HG03439 (cell line): Measurements from ENCODE around the gene ZNF276.
"Not testable (repeated sequence)": the region's sequence is repeated elsewhere in the genome, so short reads cannot be mapped to it uniquely, and the experiment has no call there.

Experiments used
- ATAC-seq: cut with Tn5 transposase; IDR thresholded peaks from one replicate; pipeline ENCODE4 v1.9.1; 2021; ENCODE audit warnings: mild to moderate bottlenecking, moderate library complexity; ENCODE audit not compliant: unreplicated experiment

The ZNF276 gene, protein sequence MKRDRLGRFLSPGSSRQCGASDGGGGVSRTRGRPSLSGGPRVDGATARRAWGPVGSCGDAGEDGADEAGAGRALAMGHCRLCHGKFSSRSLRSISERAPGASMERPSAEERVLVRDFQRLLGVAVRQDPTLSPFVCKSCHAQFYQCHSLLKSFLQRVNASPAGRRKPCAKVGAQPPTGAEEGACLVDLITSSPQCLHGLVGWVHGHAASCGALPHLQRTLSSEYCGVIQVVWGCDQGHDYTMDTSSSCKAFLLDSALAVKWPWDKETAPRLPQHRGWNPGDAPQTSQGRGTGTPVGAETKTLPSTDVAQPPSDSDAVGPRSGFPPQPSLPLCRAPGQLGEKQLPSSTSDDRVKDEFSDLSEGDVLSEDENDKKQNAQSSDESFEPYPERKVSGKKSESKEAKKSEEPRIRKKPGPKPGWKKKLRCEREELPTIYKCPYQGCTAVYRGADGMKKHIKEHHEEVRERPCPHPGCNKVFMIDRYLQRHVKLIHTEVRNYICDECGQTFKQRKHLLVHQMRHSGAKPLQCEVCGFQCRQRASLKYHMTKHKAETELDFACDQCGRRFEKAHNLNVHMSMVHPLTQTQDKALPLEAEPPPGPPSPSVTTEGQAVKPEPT

DNA sequence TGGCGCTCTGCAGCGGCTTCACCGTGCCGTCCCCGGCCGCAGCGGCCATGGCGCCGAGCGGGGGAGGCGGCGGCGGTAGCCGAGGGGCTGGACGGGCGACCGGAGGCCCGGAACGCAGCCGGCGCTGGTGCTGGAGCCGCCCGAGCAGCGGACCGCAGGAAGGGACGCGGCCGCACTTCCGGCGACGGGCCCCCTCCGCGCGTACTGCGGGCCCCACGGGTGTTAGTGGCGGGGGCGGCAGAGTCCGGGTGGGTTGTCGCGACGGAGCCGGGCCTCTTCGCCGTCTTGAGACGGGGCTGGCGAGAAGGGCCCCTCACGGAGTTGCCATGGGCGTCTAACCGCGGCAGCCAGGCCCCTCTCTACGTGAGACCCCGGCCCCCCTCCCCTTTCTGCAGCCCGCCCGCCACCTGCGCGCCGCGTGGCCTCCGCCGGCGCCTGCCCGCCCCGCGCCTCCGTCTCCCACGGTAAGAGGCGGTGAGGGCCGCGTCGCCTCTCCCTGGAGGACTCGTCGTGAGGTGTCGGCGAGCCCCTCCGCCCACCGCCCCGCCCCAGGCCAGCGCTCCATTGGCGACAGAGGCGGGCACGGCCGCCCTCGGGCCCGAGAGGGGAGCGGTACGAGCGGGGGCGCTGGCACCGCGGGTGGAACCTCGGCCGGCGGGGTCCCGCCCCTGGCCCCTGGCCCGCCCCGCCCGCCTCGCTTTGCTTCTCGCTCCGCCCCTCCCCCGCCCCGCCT is at the start of gene ZNF276, which contains the start of gene VPS9D1:
Gene ZNF276, plus strand, starts transcription at position 725 of the 733 bp plus-strand sequence. CDS start 104 bp downstream, outside the sequence.
Gene VPS9D1, minus strand, starts transcription at position 86 of the 733 bp plus-strand sequence. Its CDS starts 37 bp downstream, at position 49.
- peak; percentile 59 for ATAC-seq

DNA sequence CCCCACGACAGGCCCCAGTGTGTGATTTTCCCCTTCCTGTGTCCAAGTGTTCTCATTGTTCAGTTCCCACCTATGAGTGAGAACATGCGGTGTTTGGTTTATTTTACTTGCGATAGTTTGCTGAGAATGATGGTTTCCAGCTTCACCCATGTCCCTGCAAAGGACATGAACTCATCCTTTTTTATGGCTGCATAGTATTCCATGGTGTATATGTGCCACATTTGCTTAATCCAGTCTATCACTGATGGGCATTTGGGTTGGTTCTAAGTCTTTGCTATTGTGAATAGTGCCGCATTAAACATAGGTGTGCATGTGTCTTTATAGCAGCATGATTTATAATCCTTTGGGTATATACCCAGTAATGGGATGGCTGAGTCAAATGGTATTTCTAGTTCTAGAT is 49.8 kb upstream of the ZNF276 start:
- not testable (repeated sequence) for ATAC-seq

DNA sequence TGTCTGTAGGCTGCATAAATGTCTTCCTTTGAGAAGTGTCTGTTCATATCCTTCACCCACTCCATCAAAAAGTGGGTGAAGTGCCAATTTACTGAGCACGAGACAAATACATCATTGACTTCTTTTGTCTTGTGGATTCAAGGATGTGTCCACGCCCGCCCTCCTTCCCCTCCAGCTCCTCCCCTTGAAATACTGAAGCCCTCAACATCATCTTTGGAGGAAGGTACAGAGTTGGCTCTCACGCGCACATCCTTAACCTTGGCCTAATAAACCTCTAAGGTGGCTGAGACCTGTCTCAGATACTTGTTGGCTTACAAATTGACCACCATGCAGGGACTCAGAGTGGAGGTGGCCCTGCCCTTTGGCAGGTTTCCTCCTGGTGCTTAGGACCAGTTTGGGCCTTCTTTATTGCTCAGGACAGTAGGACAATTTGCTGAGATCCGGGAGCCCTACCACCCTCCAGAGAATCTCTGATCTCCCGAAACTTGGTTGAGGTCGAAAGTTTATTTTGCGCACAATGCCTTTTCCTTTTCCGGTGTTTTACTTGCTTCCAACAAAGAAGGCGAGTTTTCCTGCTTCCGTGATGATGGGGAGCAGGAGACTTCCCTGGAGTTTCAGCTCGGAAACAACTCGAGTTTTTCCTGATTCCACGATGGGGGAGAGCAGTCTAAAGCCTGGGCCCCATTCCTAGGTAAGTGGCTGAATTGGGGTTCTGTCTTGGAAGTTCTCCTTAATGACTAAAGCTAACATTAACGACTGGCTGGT is 49.0 kb upstream of the ZNF276 start:
- ATAC-seq, result no peak

DNA sequence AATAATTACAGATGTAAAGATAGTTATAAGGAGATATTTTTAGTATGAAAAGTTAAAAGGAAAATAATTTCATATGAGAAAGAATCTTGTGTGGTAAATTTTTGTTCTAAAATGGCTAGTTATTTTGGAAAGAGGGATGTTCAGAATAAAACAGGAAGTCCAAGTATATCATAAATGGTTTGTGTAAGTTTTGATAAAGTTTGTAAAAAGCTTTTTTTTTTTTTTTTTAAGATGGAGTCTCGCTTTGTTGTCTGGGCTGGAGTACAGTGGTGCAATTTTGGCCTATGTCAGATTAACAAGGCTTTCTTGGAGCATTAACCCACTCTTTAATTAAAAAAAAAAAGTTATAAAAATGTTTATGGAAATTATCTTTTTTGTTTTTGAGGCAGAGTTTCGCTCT is 43.1 kb upstream of the ZNF276 start:
- no peak for ATAC-seq

DNA sequence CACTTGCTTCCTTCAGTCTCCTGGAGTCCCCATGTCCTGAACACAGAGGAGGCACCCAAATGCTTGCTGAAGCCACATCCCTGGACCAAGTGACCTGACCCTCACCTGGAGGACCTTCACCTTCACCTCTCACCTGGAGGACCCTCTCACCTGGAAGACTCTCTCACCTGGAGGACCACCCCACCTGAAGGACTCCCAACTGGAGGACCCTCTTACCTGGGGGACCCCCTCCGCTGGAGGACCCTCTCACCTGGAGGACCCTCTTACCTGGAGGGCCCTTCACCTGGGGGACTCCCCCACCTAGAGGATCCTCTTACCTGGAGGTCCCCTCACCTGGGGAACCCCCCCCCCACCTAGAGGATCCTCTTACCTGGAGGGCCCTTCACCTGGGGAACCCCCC is 35.4 kb upstream of the ZNF276 start:
- no peak for ATAC-seq

DNA sequence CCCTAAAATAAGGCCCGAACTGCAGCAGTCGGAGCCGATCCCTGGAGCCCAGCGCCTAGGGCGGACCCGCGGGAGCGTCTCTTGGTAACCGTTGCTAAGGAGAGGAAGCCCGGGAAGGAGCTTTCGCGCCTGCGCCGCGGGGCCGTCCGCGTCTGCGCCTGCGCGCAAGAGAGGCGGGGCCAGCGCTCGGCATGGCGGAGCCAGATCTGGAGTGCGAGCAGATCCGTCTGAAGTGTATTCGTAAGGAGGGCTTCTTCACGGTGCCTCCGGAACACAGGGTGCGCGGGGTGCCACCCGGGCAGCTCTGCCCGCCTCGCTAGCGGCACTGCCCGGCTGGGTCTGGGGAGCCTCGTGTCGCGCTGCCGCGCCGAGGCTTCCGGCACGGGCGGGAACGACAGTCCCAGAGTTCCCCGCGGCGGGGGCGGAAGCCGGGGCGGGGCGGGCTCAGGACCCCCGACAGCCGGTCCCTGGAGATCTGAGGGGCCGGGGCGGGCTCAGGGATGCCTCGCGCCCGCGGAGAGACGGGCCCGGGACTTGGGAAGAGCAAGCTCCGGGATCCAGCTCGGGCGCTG is 34.7 kb upstream of the ZNF276 start, which contains the start of gene CDK10:
Gene CDK10, plus strand, starts transcription at position 170 of the 572 bp plus-strand sequence. Its CDS starts 22 bp downstream, at position 192.
- ATAC-seq, result peak; percentile 83

DNA sequence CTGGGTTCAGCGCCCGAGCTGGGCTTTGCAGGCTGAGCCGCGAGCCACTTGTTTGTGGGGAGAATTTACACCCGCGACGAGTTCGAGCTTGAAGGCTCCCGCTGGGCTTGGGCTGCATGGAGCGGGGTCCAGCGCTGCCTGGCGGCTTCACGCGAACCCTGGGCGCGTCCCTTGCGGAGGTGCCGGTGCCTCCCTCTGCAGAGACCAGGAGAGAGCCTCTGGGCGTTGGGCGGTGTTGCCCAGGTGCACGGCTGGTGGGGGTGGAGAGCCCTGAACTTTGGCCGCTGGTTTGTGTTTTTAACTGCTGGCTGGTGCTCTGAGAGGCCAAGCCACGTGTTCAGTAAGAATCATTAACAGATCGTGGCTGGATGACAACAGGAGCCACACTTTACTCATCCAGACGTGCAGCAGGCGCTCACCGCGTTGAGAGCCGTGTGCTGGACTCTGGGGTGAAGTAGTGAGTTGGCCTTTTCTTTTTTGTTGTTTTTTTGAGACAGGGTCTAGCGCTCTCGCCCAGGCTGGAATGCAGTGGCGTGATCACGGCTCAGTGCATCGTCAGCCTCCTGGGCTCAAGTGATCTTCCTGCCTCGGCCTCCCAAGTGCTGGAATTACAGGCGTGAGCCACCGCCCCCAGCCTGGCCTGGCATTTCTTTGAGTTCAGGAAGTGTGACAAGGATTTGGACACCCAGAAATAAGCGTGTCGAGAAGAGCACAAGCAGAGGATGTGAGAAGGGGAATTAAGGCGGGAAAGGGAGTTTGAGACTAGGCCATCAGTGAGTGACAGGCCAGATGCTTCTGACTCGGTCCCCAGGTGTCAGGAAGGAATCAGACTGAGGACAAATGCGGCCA is 34.0 kb upstream of the ZNF276 start:
- ATAC-seq, result peak; percentile 37

DNA sequence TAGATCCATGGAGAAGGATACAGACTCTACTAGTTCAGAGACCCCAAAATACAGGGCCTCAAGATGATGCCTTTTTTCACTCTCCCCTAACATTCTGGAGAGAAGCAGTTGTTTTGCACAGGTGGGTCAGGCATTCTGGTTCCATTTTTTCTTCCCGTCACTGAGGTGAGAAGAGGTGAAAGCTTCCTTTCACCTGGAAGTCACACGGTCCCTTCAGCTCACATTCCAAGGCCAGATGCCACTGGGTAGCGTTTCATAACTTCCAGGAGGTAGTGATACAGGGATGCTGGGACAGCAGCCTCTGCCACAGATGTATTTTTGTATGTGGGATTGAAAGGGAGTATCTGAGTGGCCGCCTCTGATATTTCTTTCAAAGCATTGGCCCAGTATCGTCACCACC is 32.9 kb upstream of the ZNF276 start:
- no peak for ATAC-seq

DNA sequence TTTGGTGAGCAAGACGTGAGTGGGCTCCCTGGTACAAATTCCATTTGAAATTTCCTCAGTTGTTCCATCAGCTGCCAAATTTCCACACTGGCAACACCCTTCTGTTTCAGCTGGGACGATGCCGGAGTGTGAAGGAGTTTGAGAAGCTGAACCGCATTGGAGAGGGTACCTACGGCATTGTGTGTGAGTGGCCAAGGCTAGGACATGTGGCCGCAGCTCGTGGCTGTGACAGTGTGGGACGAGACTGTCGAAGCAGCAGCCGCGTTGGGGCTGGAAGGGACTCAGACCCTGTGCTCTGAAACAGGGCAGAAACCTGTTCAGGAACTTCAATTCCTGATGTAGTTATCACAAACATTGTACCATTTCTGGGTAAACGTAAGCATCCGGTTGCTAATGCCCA is 32.2 kb upstream of the ZNF276 start:
- no peak for ATAC-seq

DNA sequence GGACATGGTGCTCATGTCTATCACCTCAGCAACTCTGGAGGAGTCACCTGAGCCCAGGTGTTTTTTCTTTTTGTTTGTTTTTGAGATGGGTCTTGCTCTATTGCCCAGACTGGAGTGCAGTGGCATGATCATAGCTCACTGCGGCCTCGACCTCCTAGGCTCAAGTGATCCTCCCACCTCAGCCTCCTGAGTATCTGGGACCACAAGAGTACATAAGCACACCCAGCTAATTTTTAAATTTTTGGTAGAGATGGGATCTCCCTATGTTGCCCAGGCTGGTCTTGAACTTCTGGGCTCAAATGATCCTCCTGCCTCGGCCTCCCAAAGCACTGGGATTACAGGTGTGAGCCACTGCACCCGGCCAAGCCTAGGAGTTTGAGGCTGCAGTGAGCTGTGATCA is 31.7 kb upstream of the ZNF276 start:
- ATAC-seq, result not testable (repeated sequence)

DNA sequence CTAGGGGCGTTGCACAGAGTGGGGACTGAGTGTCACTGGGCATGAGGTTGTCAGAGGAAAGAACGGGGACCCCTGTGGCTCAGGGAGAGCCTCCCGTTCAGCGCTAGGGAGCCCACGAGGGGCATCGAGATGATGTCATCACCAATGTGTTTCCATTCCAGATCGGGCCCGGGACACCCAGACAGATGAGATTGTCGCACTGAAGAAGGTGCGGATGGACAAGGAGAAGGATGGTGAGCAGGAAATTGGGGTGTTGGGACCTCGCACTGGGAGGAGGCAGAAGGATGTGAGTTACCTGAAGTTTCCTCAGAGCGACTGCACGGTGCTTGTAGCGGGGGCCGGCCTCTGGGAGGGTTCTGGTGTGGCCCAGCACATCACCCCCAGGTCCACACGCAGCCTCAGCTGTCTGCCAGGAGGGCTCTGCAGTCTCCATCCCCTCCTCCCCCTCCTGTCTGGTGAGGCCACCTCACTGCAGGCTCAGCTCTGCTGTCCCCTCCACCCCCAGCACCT is 30.9 kb upstream of the ZNF276 start:
- no peak for ATAC-seq

DNA sequence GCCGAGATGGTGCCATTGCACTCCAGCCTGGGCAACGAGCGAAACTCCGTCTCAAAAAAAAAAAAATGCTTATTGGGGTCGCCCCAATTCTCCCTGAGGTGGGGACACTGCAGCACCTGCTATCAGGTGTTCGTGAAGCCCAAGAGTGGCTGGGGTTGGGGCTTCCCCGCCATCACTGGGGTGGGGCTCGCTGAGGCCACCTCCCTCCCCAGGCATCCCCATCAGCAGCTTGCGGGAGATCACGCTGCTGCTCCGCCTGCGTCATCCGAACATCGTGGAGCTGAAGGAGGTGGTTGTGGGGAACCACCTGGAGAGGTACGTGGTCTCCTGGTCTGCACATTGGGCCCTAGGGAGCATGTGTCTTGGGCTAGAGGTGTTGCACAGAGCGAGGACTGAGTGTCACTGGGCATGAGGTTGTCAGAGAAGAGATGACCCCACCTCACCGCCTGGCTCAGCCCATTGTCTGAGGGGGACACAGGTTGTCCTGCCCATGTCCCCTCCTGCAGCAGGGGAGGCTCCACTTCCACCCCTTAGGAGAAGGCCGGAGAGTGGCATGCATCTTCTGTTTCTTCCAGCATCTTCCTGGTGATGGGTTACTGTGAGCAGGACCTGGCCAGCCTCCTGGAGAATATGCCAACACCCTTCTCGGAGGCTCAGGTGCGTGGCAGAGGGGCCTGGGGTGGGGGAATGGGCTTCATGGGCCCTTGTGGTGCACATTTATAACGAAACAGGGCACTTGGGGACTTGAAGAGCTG is 29.9 kb upstream of the ZNF276 start:
- no peak for ATAC-seq

DNA sequence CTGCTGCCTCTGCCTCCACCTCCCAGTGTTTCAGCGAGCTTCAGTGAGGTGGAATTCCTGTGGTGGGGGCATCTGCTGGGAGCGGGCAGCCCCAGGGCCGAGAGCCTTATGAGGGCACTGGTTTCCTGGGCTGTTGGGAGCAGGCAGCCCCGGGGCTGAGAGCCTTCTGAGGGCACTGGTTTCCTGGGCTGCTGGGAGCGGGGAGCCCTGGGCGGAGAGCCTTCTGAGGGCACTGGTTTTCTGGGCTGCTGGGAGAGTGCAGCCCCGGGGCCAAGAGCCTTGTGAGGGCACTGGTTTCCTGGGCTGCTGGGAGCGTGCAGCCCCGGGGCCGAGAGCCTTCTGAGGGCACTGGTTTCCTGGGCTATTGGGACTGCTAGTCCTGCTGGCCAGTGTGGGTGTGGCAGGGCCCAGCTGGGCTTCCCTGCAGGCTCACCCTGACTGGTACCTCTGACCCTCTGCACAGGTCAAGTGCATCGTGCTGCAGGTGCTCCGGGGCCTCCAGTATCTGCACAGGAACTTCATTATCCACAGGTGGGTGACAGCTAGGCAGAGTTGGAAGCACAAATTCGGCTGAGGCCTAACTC is 29.3 kb upstream of the ZNF276 start:
- ATAC-seq, result no peak

DNA sequence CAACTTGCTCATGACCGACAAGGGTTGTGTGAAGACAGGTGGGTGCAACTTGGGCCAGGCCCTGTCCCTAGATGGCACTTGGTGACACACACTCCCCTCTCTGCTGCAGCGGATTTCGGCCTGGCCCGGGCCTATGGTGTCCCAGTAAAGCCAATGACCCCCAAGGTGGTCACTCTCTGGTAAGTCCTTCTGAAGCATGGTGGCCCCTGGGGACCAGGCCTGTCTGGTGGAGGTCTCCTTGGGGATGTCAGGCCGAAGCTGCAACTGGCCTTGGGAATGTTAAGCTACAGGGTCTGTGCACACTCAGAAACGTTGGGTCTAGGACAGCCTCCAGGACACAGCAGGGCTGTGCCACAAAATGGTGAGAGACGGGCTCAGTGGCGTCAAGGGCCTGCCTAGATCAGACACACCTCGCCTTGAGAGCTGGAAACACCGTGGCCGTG is 28.0 kb upstream of the ZNF276 start:
- ATAC-seq, result no peak

DNA sequence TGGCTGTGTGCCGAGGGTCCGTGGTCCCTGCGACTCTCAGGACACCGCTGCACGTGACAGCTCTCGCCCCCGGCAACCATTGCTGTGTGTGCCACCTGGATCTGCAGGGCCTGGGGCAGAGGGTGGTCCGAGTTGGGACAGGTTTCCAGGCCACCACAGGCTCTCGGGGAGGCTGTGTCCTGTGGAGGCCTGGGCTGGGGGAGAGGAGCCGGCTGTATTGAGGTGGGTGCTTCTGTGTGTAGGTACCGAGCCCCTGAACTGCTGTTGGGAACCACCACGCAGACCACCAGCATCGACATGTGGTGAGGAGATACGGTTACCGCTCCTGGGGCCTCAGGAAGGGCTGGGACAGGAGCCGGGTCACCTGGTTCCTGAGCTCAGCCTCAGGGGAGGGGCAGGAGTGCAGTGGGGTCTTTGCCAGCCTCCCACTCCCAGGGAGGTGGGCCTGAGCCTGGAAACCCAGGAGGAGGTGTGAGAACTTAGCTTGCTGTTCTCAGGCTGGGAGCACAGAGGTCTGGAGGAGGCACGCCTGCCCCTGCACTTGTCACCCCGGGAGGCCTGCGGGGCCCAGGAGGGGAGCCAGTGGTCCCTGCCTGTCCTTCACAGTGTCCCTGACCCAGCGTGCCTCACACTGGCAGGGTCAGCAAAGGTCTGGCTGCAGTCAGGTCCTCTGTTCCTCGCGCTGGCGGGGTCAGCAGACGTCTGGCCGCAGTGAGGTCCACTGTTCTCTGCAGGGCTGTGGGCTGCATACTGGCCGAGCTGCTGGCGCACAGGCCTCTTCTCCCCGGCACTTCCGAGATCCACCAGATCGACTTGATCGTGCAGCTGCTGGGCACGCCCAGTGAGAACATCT is 27.2 kb upstream of the ZNF276 start:
- ATAC-seq, result no peak

DNA sequence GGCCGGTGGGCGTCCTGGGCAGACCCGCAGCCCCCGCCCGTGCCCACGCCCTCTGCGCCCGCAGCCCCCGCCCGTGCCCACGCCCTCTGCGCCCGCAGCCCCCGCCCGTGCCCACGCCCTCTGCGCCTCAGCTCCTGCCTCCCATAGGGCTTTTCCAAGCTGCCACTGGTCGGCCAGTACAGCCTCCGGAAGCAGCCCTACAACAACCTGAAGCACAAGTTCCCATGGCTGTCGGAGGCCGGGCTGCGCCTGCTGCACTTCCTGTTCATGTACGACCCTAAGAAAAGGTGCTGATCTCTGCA is 26.6 kb upstream of the ZNF276 start:
- not testable (repeated sequence) for ATAC-seq

DNA sequence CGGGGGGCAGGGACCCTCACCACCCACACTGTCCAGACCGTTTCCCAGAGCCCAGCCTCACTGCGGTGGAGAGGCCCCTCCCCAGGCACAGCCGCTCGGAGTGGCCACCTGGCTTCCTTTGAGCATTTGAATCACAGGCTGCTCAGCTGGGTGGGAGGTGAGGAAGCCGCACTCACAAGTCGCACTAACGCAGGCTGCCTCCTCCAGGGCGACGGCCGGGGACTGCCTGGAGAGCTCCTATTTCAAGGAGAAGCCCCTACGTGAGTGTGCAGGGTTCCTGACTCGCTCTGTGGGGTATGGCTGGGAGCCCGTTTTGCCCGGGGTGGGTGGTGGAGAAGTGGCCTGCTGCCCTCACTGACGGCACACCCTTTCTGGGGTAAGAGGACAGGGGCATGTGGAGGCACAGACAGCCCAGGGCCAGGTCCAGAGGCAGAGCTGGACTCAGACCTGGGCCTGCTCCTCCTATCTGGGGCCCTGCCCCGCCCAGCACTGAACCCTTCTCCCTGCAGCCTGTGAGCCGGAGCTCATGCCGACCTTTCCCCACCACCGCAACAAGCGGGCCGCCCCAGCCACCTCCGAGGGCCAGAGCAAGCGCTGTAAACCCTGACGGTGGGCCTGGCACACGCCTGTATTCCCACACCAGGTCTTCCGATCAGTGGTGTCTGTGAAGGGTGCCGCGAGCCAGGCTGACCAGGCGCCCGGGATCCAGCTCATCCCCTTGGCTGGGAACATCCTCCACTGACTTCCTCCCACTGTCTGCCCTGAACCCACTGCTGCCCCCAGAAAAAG is 26.1 kb upstream of the ZNF276 start:
- no peak for ATAC-seq
